ENCODE measurements around the gene HSPA4L. TPM values are rescaled to one million over a fixed set of nuclear protein-coding genes. Genes with fewer than 3 reads are reported as not detected.
A peak's percentile ranks its signal among the peaks of the same experiment; 100 is the strongest.

The HSPA4L gene
- total RNA-seq, 1 donor from 2014 or later = 35.5 TPM

DNA sequence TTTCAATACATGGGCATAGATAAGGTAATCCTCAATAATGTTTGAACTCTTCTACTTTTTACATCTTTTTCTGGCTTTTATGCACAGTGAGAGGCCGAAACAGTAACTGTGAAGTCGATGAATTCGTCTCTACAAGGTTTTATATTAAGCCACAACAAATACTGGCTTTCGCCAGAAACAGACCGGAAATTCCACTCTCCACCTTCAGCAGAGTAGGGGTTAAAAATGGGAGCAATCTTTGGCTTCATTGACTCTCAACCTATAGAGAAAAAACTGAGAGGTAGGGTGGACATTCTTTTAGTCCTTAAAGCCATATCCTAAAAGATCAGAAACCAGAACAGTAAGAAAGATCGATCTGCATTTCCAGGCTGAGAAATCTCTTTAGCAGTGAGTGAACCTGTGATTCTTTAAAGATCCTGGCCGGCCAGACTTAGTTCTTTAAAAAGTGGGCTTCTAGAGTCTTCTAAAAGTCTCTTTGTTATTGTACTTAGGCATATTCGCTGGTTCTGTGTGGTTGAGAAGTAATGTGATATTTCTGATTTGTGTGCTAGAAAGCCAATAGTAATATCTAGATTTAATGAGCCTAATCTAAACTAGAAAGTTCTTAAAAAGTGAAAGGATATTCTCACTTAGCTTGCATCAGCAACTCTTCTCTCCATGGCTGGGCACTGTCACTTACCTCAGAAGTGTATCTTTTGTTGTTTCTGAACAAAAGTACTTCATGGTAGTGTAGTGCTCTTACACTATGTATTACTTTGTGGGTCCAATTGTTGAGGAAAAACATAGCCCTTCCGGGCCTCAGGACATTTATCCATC, 2.0 kb downstream of the HSPA4L start:
- ATAC-seq = no peak

GRCh38 chr4:127788517-127788916, 6.4 kb downstream of the HSPA4L start:
- ATAC-seq = peak; percentile 82

DNA sequence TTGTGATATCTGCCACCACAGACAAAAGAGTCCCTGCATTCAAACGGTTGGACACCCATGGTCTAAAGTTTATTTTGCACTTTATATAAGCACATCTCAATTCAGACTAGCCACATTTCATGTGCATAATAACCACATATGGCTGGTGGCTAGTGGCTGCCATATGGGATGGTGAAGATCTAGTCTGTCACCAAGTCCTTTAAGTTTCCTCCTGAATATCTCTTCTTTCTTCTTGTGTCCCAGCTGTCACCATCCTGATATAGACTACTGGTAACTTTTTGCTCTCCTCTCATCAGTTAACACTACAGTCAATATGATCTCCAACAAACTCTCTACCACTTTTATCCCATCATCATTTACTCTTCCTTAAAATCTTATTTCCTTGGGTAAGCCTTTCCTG, 9.3 kb downstream of the HSPA4L start:
- ATAC-seq = no peak

DNA sequence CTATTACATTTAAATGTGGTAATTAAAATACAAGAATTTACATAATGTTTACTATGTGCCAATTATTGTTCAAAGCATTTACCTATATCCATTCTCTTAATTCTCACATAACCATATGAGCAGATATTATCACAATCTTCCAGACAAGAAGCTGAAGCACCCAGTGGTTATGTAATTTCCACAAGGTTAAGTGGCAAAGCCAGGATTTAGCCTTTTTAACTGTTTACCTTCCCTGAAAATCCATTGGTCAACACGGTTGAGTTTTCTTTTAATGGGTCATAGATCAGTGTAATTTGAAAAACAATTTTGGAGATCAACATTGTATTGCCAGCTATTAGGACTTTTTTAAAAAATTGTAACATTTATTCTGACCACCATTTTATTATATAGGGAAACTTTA, 11.4 kb downstream of the HSPA4L start:
- no peak for ATAC-seq

GRCh38 chr4:127799711-127800110, 17.6 kb downstream of the HSPA4L start:
- ATAC-seq = no peak

- no peak for ATAC-seq
These were observed 27.2 kb downstream of the HSPA4L start for GRCh38 chr4:127809173-127809800.

GRCh38 chr4:127810551-127810950, 28.4 kb downstream of the HSPA4L start:
- ATAC-seq = no peak

DNA sequence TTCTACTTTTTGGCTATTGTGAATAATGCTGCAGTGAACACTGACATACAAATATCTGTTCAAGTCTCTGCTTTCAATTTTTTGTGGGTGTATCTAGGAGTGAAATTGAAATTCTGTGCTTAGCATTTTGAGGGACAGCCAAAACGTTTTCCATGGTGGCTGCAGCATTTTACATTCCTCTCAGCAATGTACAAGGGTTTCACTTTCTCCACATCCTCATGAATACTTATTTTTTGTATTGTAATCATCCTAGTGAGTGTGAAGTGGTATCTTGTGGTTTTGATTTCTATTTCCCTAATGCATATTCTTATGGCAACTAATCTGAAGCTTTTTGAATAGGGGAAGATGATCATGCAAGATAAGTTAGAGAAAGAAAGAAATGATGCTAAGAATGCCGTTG, 40.3 kb downstream of the HSPA4L start:
- no peak for ATAC-seq

DNA sequence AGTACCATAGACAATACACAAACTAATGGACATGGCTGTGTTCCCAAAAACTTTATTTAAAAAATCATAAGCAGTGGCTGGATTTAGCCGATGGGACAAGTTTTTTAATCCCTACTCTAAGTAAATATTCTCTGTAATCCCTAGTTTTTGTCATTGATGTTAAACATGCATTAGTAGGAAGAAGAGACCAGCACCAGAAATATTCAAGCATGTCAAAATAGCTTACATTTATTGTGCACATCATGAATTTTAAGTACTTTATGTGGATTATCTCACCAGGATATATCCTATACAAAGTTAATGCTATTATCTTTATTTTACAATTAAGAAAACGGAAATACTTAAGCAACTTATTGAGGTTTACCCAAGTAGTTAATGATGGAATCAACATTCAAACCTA, 46.0 kb downstream of the HSPA4L start:
- no peak for ATAC-seq

- ATAC-seq = no peak
These were observed 46.9 kb downstream of the HSPA4L start for GRCh38 chr4:127829014-127829413.

GRCh38 chr4:127832585-127832984, 50.5 kb downstream of the HSPA4L start:
- ATAC-seq = no peak

DNA sequence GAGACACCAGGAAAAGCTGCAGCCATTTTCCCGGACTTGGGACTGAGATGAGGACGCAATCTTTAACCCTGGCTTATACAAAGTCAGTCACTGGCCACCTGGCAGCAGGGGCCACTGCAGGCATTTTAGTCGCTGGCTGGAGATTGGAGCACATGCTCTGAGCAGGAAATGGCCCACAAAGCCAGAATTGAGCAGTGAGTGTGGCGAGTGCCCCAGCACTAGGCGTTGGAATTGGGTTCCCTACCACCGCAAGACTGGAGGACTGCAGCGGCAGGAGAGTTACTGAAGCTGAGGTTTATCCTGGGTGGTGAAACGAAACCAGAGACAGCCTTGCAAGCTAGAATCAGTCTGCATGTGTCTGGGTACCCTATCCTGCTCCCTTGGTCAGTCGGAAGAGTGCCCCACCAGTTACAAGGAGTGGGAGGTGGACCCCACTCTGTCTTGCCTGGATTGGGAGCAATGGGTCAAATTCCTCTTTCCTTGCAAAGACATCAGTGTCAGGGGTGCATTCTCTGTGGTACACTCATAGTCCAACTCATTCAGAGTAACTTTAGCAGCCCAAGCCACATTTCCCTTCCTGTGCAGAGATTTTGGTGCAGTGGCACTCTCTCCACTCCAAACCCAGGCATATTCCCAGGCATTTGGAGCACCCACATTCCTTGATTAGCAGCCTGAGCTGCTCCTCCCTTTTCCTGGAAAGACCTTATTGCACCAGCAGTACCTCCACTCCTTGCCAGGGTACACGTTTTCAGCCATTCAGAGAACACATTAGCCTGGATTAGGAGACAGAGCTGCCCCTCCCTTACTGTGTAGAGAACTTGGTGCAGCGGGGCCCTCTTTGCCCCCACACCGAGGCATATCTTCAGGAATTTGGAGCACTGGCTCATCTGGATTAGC, 61.8 kb downstream of the HSPA4L start:
- peak; percentile 70 for ATAC-seq

DNA sequence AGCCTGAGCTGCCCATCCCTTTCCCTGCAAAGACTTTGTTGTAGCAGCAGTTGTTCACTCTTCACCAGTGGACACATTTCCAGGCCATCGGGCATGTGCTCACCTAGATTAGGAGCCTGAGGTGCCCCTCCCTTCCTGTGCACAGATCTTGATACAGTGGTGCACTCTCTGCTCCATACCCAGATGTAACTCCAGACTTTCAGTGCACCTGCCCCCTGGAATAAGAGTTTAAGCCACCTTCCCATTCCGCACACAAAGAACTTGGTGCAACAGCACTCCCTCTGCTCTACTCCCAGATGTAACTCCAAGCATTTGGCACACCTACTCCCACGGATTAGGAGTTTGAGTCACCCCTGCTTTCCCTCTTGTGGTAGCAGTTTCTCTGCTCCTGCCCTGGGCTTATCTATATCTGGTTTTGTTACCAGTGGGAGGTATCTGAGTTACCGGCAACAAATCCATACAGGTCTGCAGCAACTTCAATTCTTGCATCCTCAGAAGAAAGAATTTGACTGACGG, 62.5 kb downstream of the HSPA4L start:
- ATAC-seq = peak; percentile 87

GRCh38 chr4:127846061-127846460, 63.9 kb downstream of the HSPA4L start:
- ATAC-seq = peak; percentile 6

- ATAC-seq = no peak
These were observed 64.6 kb downstream of the HSPA4L start for GRCh38 chr4:127846765-127847164.

GRCh38 chr4:127849505-127850234, 67.5 kb downstream of the HSPA4L start:
- no peak for ATAC-seq

- no peak for ATAC-seq
These were observed 70.5 kb downstream of the HSPA4L start for GRCh38 chr4:127852661-127853060.

GRCh38 chr4:127856196-127856812, 74.2 kb downstream of the HSPA4L start:
- no peak for ATAC-seq

GRCh38 chr4:127856813-127857447, 74.8 kb downstream of the HSPA4L start:
- ATAC-seq = peak; percentile 96

DNA sequence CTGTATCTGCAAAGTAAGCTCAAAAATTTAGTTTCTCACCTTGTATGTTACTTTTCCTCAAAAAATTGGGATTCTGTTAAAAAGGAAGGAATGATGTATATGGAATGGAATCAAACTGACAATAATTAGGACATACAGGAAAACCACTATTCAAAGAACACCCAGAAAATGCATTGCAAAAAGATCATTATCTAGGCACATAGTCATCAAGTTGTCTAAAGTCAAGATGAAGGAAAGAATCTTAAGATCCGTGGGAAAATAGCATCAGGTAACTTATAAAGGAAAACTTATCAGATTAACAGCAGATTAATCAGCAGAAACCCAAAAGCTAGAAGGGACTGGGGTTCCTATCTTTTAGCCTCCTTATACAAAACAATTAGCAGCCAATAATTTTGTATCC, 75.5 kb downstream of the HSPA4L start:
- no peak for ATAC-seq

GRCh38 chr4:127868196-127868595, 86.1 kb downstream of the HSPA4L start:
- no peak for ATAC-seq

Data from esophagus mucosa (tissue), 1 donor.